Amygdala (tissue), 56 donors: Measurements from ENCODE around the gene PPP1R27.

Source experiments
- DNase-seq, 56 donors: peaks; one replicate each; lab custom pipeline; 2025; lab: John Stamatoyannopoulos, UW

The PPP1R27 gene

GRCh38 chr17:81863123-81863675 lies 28.3 kb upstream of the PPP1R27 start:
- no peak for DNase-seq

- peak; percentile 97 to 100 (median 99) for DNase-seq
These were observed 26.1 kb upstream of the PPP1R27 start for GRCh38 chr17:81860756-81861568.

GRCh38 chr17:81859906-81860755 lies 25.3 kb upstream of the PPP1R27 start, which contains the start of gene P4HB:
P4HB (minus strand) TSS chr17:81860535; CDS start chr17:81860471, 64 bp downstream.
- peak in 2 of 56 donors; percentile 100 for DNase-seq

- DNase-seq, result no peak
These were observed 24.4 kb upstream of the PPP1R27 start for GRCh38 chr17:81858967-81859905.

GRCh38 chr17:81858170-81858966 lies 23.5 kb upstream of the PPP1R27 start:
- no peak for DNase-seq

- DNase-seq, result no peak
These were observed 20.3 kb upstream of the PPP1R27 start for GRCh38 chr17:81854974-81855774.

GRCh38 chr17:81852237-81852636 lies 17.4 kb upstream of the PPP1R27 start:
- no peak for DNase-seq

GRCh38 chr17:81851423-81851822 lies 16.6 kb upstream of the PPP1R27 start:
- no peak for DNase-seq

GRCh38 chr17:81849457-81849856 lies 14.6 kb upstream of the PPP1R27 start:
- no peak for DNase-seq

- no peak for DNase-seq
These were observed 12.2 kb upstream of the PPP1R27 start for GRCh38 chr17:81846743-81847689.

GRCh38 chr17:81845881-81846742 lies 11.3 kb upstream of the PPP1R27 start:
- no peak for DNase-seq

- DNase-seq, result no peak
These were observed 10.5 kb upstream of the PPP1R27 start for GRCh38 chr17:81845361-81845760.

- DNase-seq, result no peak
These were observed 10.0 kb upstream of the PPP1R27 start for GRCh38 chr17:81844887-81845286.

GRCh38 chr17:81844327-81844851 lies 9.5 kb upstream of the PPP1R27 start:
- no peak for DNase-seq

- DNase-seq, result no peak
These were observed 9.0 kb upstream of the PPP1R27 start for GRCh38 chr17:81843713-81844326.
